Activated CD8-positive, alpha-beta memory T cell treated with anti-CD3 and anti-CD28 coated beads, Interleukin-2, amount 10 ng/mL, durations not matched to agents 7 days and 5 days (primary cell): Measurements from ENCODE around the gene F11. TPM values are rescaled to one million over a fixed set of nuclear protein-coding genes. Genes with fewer than 3 reads are reported as not detected.
"Not testable (repeated sequence)": the region's sequence is repeated elsewhere in the genome, so short reads cannot be mapped to it uniquely, and the experiment has no call there.

Experiments used
- ATAC-seq: fragments of 150-1000 bp; cut with Tn5 transposase; one replicate; pipeline ENCODE4 v1.10.0; 2021; ENCODE audit warnings: moderate library complexity
- CTCF ChIA-PET: fragments of 350-600 bp; sonication (Branson Sonifier 250); formaldehyde crosslinking; loops from one replicate; lab custom pipeline; 2021; ENCODE audit warnings: antibody characterized with exemption; lab: Charles Lee
- DNase-seq: peaks from one replicate; pipeline ENCODE4 v3.0.0-alpha.2; 2020
- H3K27ac Mint-ChIP-seq: one replicate; pipeline ENCODE4 v1.8.0; 2021; ENCODE audit warnings: mild to moderate bottlenecking, mixed read lengths
- H3K27me3 Mint-ChIP-seq: one replicate; pipeline ENCODE4 v1.8.0; 2021; ENCODE audit warnings: mixed read lengths
- H3K36me3 Mint-ChIP-seq: one replicate; pipeline ENCODE4 v1.8.0; 2021; ENCODE audit warnings: mild to moderate bottlenecking, mixed read lengths
- H3K4me1 Mint-ChIP-seq: one replicate; pipeline ENCODE4 v1.8.0; 2021; ENCODE audit warnings: mixed read lengths
- H3K4me3 Mint-ChIP-seq: one replicate; pipeline ENCODE4 v1.8.0; 2021; ENCODE audit warnings: mild to moderate bottlenecking, moderate library complexity, mixed read lengths
- H3K9me3 Mint-ChIP-seq: one replicate; pipeline ENCODE4 v1.8.0; 2022; ENCODE audit warnings: low read depth, mixed read lengths
- total RNA-seq, 2 experiments: library from RNA; stranded (reverse); gene quantifications; one replicate each; pipeline ENCODE4 v1.2.3, GENCODE V29; 2021

Gene F11
- total RNA-seq, 2 experiments from 2014 or later: not detected

DNA sequence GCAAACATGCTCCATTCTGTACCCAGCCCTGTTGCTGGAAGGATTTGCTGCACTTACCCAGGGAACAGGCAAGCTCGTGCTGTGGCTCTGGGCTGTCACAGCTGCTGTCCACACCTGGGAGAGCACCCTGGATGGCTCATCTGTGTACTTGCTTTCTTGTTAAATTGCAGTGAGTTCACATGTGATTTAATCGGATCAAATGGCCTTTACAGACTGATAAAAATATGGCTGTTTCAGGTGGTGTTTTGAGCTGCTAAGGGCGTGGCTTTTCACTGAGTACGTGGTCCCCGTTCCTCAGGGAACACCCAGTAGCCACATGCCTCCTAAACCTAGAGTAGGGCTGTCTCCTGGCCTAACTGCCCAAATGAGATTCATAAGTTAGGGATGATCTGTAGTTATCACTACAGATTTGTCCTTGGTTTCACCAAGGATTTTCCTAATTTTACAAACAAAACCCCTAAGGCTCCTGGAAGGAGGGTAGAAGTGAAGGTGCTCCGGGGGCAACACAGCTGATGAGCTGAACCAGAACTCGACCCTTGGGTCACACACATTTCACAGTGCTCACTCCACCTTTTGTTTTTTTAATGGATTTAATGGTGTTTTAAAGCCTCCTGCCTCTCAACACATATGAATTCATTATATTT lies 25.0 kb upstream of the F11 start:
- H3K27ac Mint-ChIP-seq: no peak overlapping the region
- ATAC-seq (no peak), DNase-seq (no peak)
- H3K4me1 Mint-ChIP-seq: no peaks in the 10 kb centered on the region
- no peaks in the 10 kb centered on the region for H3K36me3 Mint-ChIP-seq
- no peak overlapping the region for H3K4me3 Mint-ChIP-seq
- H3K9me3 Mint-ChIP-seq: no peaks in the 10 kb centered on the region
- CTCF ChIA-PET: no interaction called here
- no peaks in the 10 kb centered on the region for H3K27me3 Mint-ChIP-seq

DNA sequence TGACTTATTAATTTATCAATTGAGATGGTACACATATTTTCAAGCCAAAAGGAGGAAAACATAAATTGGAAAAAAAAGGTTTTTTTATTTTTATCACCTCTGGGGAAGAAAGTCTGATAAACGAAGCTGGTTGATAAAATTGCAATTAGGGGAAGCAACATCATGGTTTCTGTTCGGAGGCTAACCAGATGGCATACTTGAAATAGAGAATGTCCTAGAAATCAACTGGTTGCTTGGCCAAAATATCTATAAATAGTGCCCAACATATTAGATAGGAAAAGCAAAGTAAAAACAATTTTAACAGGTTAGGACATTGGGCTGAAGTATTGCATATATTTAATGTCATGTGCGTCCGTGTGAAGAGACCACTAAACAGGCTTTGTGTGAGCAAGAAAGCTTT lies 24.4 kb upstream of the F11 start:
- no peak for ATAC-seq
- CTCF ChIA-PET: no interaction called here
- Mint-ChIP-seq H3K4me3 (no peak overlapping the region), H3K9me3 (no peaks in the 10 kb centered on the region), H3K27ac (no peak overlapping the region), H3K36me3 (no peaks in the 10 kb centered on the region), H3K27me3 (no peaks in the 10 kb centered on the region), H3K4me1 (no peaks in the 10 kb centered on the region)
- no peak for DNase-seq

- DNase-seq, H3K27me3 Mint-ChIP-seq, H3K9me3 Mint-ChIP-seq, H3K4me1 Mint-ChIP-seq, H3K36me3 Mint-ChIP-seq, ATAC-seq, CTCF ChIA-PET, H3K4me3 Mint-ChIP-seq, H3K27ac Mint-ChIP-seq: not testable (repeated sequence)
These were observed 24.0 kb upstream of the F11 start for GRCh38 chr4:186242031-186242430.

DNA sequence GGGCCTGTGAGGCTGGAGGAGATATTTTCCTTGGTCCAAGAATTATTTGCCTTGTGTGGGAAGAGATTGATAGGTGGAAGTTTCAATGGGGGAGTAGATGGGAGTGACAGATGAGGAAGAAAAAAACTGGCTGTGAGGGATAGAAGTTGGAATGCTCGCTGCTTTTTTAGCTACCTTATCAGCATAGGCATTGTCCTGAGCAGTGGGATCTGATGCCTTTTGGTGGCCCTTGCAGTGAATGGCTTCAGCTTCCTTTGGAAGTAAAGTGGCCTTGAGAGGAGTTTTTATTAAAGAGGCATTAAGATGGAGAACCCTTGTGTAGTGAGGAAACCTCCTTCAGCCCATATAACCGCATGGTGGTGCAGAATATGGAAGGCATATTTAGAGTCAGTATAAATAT lies 22.7 kb upstream of the F11 start:
- Mint-ChIP-seq H3K27me3 (no peaks in the 10 kb centered on the region), H3K36me3 (no peaks in the 10 kb centered on the region), H3K9me3 (no peaks in the 10 kb centered on the region), H3K4me1 (no peaks in the 10 kb centered on the region), H3K27ac (no peak overlapping the region), H3K4me3 (no peak overlapping the region)
- ATAC-seq (no peak), DNase-seq (no peak)
- CTCF ChIA-PET: no interaction called here

DNA sequence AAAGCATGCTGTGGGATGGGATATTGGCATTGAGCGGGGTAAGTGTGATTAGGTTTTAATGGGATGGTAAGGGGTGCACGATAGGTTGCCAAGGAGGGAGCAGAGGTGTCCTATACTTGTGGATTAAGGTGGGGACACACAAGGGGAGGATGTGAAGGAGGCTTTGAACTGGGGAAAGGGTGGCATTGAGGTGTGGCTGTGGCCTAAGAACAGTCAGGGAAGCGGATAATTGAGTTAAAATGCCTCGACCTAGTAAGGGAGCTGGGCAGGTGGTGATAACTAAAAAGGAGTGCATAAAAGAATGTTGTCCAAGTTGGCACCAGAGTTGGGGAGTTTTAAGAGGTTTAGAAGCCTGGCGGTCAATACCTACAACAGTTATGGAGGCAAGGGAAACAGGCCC lies 21.2 kb upstream of the F11 start:
- no peak for DNase-seq
- Mint-ChIP-seq H3K27ac (no peak overlapping the region), H3K4me3 (no peak overlapping the region), H3K9me3 (no peaks in the 10 kb centered on the region), H3K4me1 (no peaks in the 10 kb centered on the region), H3K27me3 (no peaks in the 10 kb centered on the region), H3K36me3 (no peaks in the 10 kb centered on the region)
- no peak for ATAC-seq
- CTCF ChIA-PET: no interaction called here

DNA sequence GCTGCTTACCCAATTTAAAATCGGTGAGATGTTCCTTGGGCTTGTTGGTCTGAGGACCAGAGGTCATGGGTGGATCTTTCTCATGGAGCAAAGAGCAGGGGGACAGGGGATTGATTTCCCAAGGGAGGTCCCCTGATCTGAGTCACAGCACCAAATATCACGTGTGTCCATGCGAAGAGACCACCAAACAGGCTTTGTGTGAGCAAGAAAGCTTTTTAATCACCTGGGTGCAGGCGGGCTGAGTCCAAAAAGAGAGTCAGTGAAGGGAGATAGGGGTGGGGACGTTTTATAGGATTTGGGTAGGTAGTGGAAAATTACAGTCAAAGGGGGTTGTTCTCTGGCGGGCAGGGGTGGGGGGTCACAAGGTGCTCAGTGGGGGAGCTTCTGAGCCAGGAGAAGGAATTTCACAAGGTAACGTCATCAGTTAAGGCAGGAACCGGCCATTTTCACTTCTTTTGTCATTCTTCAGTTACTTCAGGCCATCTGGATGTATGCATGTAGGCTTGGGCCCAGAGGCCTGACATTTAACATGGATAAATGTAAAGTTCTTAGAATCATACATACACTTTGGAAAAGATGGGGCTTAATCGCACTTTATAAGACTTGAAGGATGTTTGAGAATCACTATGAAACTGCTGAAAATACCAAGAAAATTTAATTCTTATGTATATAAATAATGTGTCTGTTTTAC lies 18.8 kb upstream of the F11 start:
- H3K4me3 Mint-ChIP-seq, CTCF ChIA-PET, H3K4me1 Mint-ChIP-seq, ATAC-seq, H3K36me3 Mint-ChIP-seq, DNase-seq, H3K27me3 Mint-ChIP-seq, H3K27ac Mint-ChIP-seq, H3K9me3 Mint-ChIP-seq: not testable (repeated sequence)

GRCh38 chr4:186248643-186249042 lies 17.3 kb upstream of the F11 start:
- H3K4me3 Mint-ChIP-seq: no peak overlapping the region

GRCh38 chr4:186249785-186250754 lies 15.9 kb upstream of the F11 start:
- no peaks in the 10 kb centered on the region for H3K36me3 Mint-ChIP-seq
- no peaks in the 10 kb centered on the region for H3K9me3 Mint-ChIP-seq
- ATAC-seq: no peak
- H3K4me3 Mint-ChIP-seq: no peak overlapping the region
- H3K27ac Mint-ChIP-seq: no peak overlapping the region
- DNase-seq: no peak
- no peaks in the 10 kb centered on the region for H3K4me1 Mint-ChIP-seq
- CTCF ChIA-PET: no interaction called here
- H3K27me3 Mint-ChIP-seq: no peaks in the 10 kb centered on the region

More at GRCh38 chr4:186248643-186249042, 17.3 kb upstream of the F11 start:
- no peak for DNase-seq
- H3K4me1 Mint-ChIP-seq: no peaks in the 10 kb centered on the region
- CTCF ChIA-PET: no interaction called here
- ATAC-seq: no peak
- no peaks in the 10 kb centered on the region for H3K9me3 Mint-ChIP-seq
- no peaks in the 10 kb centered on the region for H3K36me3 Mint-ChIP-seq
- H3K27ac Mint-ChIP-seq: no peak overlapping the region
- H3K27me3 Mint-ChIP-seq: no peaks in the 10 kb centered on the region

DNA sequence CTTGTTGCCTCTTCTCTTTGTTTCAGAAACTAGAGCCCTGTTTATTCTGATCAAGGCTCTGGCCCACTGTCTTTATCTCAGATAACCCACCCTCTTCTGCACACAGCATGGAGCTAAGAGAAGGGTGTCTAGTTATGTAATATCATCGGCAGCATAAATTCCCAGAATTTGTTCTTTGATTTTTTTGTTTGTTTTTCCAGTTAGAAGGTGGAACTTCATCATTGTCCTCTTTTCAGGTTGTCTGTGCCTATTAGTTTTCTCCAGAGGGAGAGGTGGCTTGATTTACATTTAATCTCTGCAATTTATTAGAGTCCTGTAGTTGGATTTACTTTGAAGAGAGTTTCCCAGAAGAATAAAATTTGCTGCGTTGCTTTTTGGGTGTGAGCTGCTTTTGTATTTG lies 15.2 kb upstream of the F11 start:
- no peak for DNase-seq
- CTCF ChIA-PET: no interaction called here
- H3K4me3 Mint-ChIP-seq: no peak overlapping the region
- H3K36me3 Mint-ChIP-seq: no peaks in the 10 kb centered on the region
- no peak overlapping the region for H3K27ac Mint-ChIP-seq
- no peaks in the 10 kb centered on the region for H3K9me3 Mint-ChIP-seq
- ATAC-seq: no peak
- no peaks in the 10 kb centered on the region for H3K4me1 Mint-ChIP-seq
- no peaks in the 10 kb centered on the region for H3K27me3 Mint-ChIP-seq

DNA sequence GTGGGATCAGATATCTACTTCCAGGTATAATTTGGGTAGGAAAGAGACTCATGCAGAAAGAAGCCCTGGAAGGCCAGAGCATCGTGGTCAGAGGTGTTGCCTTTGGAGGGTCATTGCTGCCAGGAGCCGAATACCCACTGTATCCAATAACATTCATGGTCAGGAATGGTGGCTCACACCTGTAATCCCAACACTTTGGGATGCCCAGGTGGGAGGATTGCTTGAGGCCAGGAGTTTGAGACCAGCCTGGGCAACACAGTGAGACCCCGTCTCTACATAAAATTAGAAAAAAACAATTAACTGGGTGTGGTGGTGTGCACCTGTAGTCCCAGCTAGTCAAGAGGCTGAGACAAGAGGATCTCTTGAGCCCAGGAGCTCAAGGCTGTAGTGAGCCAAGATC lies 10.9 kb upstream of the F11 start:
- DNase-seq (no peak), ATAC-seq (no peak)
- Mint-ChIP-seq H3K27me3 (no peaks in the 10 kb centered on the region), H3K27ac (no peak overlapping the region), H3K4me1 (no peaks in the 10 kb centered on the region), H3K9me3 (no peaks in the 10 kb centered on the region), H3K4me3 (no peak overlapping the region), H3K36me3 (no peaks in the 10 kb centered on the region)
- CTCF ChIA-PET: no interaction called here

GRCh38 chr4:186258216-186258811 lies 7.7 kb upstream of the F11 start:
- CTCF ChIA-PET: no interaction called here
- Mint-ChIP-seq H3K27me3 (no peaks in the 10 kb centered on the region), H3K27ac (no peak overlapping the region), H3K4me3 (no peak overlapping the region), H3K9me3 (no peaks in the 10 kb centered on the region), H3K4me1 (no peaks in the 10 kb centered on the region), H3K36me3 (no peaks in the 10 kb centered on the region)
- no peak for ATAC-seq
- no peak for DNase-seq

DNA sequence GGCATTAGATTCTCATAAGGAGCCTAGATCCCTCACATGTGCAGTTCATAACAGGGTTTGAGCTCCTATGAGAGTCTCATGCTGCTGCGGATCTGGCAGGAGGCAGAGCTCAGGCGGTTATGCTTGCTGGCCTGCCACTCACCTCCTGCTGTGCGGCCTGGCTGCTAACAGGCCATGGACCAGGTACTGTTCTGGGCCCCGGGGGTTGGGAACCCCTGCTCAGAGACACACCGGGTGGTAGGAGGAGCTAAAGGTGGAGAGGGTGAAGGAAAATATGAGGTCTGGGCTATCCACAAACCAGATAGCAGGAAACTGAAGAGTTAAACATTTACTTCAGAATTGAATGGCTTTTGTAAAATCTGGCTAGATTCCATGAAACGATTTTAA lies 5.9 kb upstream of the F11 start:
- H3K4me1 Mint-ChIP-seq: no peaks in the 10 kb centered on the region
- no peak overlapping the region for H3K27ac Mint-ChIP-seq
- DNase-seq (no peak), ATAC-seq (no peak)
- CTCF ChIA-PET: no interaction called here
- H3K4me3 Mint-ChIP-seq: no peak overlapping the region
- H3K9me3 Mint-ChIP-seq: no peaks in the 10 kb centered on the region
- H3K36me3 Mint-ChIP-seq: no peaks in the 10 kb centered on the region
- H3K27me3 Mint-ChIP-seq: no peaks in the 10 kb centered on the region
